Ovary (tissue), 3 donors: ENCODE measurements around the gene FCRL6.

ENCODE experiments used
- EP300 ChIP-seq: sonication (generic); formaldehyde crosslinking; IDR thresholded peaks from one replicate; pipeline ENCODE4 v1.6.1; 2017; ENCODE audit warnings: antibody characterized with exemption
- POLR2A ChIP-seq: fragments of 450-650 bp; IDR thresholded peaks from one replicate; pipeline ENCODE4 v1.6.1; 2017; ENCODE audit warnings: antibody characterized with exemption, mild to moderate bottlenecking, moderate library complexity
- TF ChIP-seq, protein P1 (sequence below), 3 donors: fragments of 450-650 bp in 2 of 3; fragments of 200-600 bp in 1 of 3; IDR thresholded peaks; one replicate each; pipeline versions ENCODE4 v1.5.1 to v1.8.0; 2016 to 2022; ENCODE audit warnings: antibody characterized with exemption in 3 of 3, mild to moderate bottlenecking in 1 of 3
- donor health status: DM: no; HTN: no; CAD: no.

DNA sequence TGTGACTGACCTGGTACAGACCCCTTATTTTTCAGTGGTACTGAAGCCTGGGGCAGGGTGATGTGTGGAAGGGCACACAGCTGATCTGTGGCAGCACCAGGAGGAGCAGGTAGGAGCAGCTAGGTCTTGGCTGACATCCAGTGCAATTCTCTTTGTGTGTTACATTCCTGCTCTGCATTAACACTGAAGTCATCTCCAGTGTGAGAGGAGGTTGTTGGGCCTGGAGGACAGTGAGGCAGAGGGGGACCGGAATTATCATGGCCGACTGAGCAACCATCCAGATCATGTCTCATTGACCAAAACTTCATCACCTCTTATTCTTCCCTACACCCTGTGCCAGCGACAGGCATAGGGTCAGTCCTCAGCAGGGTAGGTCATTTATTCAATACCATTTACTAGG is 26.0 kb downstream of the FCRL6 start:
- TF ChIP-seq, protein P1, sequence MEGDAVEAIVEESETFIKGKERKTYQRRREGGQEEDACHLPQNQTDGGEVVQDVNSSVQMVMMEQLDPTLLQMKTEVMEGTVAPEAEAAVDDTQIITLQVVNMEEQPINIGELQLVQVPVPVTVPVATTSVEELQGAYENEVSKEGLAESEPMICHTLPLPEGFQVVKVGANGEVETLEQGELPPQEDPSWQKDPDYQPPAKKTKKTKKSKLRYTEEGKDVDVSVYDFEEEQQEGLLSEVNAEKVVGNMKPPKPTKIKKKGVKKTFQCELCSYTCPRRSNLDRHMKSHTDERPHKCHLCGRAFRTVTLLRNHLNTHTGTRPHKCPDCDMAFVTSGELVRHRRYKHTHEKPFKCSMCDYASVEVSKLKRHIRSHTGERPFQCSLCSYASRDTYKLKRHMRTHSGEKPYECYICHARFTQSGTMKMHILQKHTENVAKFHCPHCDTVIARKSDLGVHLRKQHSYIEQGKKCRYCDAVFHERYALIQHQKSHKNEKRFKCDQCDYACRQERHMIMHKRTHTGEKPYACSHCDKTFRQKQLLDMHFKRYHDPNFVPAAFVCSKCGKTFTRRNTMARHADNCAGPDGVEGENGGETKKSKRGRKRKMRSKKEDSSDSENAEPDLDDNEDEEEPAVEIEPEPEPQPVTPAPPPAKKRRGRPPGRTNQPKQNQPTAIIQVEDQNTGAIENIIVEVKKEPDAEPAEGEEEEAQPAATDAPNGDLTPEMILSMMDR (IDR thresholded peaks at IDR 0.05) = no peak
- TF ChIP-seq POLR2A (no peak), EP300 (no peak)
